ENCODE results near the gene BHLHE40.

DNA sequence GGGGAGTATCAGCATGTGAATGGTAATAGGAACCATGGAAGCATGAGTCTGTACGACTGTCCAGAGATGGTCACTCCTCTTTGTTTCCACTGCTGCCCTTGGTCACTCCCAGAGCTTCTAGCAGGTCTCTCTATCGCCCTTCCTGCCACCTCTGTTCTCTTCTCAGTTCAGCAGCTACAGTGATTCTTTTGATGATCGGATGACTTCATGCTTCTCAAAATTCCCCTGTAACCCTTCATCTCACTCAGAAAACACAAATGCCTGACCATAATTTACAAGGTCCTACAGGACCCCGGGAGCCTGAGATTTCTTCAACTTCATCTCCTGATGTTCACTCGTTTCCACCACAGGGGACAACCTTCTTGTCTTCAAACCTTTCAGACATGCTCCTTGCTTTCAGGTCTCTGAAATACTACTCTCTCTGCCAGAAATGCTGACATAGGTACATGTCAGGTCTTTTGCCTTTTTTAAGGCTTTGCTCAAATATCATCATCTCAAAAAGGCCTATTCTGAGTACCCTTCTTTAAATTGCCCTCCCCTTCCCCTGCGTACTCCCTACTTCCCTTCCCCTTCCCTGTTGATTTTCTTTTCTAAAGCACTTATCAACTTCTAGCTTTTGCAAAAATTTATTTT, 42.1 kb upstream of the BHLHE40 start:
- TF ChIP-seq JUND (CRISPR knock-in tag; IDR thresholded peaks at IDR 0.05) (no peak), CHD2 (IDR thresholded peaks at IDR 0.05; ENCODE audit: low read depth, low read length) (no peak)
